Body of pancreas (tissue), 4 donors: ENCODE results near the gene EIF5A. TPM values are rescaled to one million over a fixed set of nuclear protein-coding genes. Genes with fewer than 3 reads are reported as not detected.

Source experiments
- ATAC-seq: fragments of 150-250 bp; one replicate; pipeline ENCODE4 v1.9.1; 2016
- DNase-seq, 4 donors: peaks; one replicate each; pipeline ENCODE4 v3.0.0-alpha.2; 2019
- H3K27ac ChIP-seq, 4 donors: fragments of 200-600 bp; sonication (generic); 1 replicate in 3 of 4; 2 replicates in 1 of 4; pipeline versions ENCODE4 v1.5.1 to v1.6.1; 2016 to 2019; ENCODE audit warnings: mild to moderate bottlenecking in 1 of 4, mixed read lengths in 1 of 4, moderate library complexity in 1 of 4
- H3K27me3 ChIP-seq, 2 donors: fragments of 200-600 bp; sonication (generic); one replicate each; pipeline ENCODE4 v1.6.0; 2016; ENCODE audit warnings: mild to moderate bottlenecking in 1 of 2
- H3K36me3 ChIP-seq, 2 donors: fragments of 200-600 bp; sonication (generic); replicated peaks in 1 of 2; 2 replicates each; pipeline ENCODE4 v1.5.1; 2016; ENCODE audit warnings: low read depth in 2 of 2; ENCODE audit not compliant: insufficient read depth in 1 of 2
- H3K4me1 ChIP-seq: fragments of 200-600 bp; sonication (generic); one replicate; pipeline ENCODE4 v1.6.0; 2016
- H3K4me3 ChIP-seq, 2 donors: fragments of 200-600 bp; sonication (generic); 1 replicate in 1 of 2; 2 replicates in 1 of 2; pipeline ENCODE4 v1.5.1; 2016 to 2019
- H3K9me3 ChIP-seq, 3 donors: fragments of 200-600 bp; sonication (generic); 1 replicate in 2 of 3; 2 replicates in 1 of 3; pipeline ENCODE4 v1.5.1; 2016
- POLR2A ChIP-seq, 3 donors: fragments of 450-650 bp; IDR thresholded peaks; one replicate each; pipeline ENCODE4 v1.6.1; 2016; ENCODE audit warnings: antibody characterized with exemption in 3 of 3, mild to moderate bottlenecking in 2 of 3
- WGBS, 2 donors: methylation state at CpG; one replicate each; pipeline ENCODE4 v1.1.5; 2017; 5-methylcytosine and 5-hydroxymethylcytosine counted together
- intact Hi-C: fragments of 100-400 bp; cut with DNase I; formaldehyde crosslinking; loops from one replicate; pipeline ENCODE4 v1.15.1; 2023
- total RNA-seq, 2 donors: library from RNA; depleted of rRNA; stranded (reverse); fragments of >200 nt; gene quantifications; one replicate each; pipeline ENCODE4 v1.1.0, GENCODE V29; 2016
- TF ChIP-seq, protein P1 (sequence below), 7 experiments: fragments of 450-650 bp in 4 of 7; fragments of 200-600 bp in 3 of 7; sonication (generic) in 3 of 7; IDR thresholded peaks; one replicate each; pipeline ENCODE4 v1.5.1; 2016 to 2019; ENCODE audit warnings: antibody characterized with exemption in 7 of 7

Gene EIF5A
- total RNA-seq, 2 donors from 2014 or later, result 97.0 to 134 TPM

DNA sequence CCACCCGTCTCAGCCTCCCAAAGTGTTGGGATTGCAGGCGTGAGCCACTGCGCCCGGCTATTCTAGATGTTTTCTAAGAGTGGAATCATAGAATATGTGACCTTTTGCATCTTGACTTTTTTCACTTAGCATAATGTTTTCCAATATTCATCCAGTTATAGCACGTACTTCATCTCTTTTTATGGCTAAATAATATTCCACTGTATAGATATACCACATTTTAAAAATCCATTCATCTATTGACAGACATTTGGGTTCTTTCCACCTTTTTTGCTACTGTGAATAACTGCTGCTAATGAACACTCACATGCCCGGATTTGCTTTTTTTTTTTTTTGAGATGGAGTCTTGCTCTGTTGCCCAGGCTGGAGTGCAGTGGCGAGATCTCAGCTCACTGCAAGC is 3.2 kb upstream of the EIF5A start:
- ATAC-seq (no peak), DNase-seq (no peak)

GRCh38 chr17:7307686-7308624 is 527 bp downstream of the EIF5A start:
- WGBS, 2 donors, result 0% methylated on average over 80 of the region's 104 CpGs; no CpG with 5 or more reads in 1 of the 2 donors
- peaks cover 5 to 26% of the 10 kb centered on the region in 2 donors for H3K36me3 ChIP-seq
- peak overlapping the region; percentile 70 to 82 for H3K4me3 ChIP-seq
- peak; percentile 47 to 65 (median 53) for DNase-seq
- no peaks in the 10 kb centered on the region for H3K9me3 ChIP-seq
- intact Hi-C loops, result no loop called here
- no peak for TF ChIP-seq POLR2A (IDR thresholded peaks at IDR 0.05)
- TF ChIP-seq, protein P1, sequence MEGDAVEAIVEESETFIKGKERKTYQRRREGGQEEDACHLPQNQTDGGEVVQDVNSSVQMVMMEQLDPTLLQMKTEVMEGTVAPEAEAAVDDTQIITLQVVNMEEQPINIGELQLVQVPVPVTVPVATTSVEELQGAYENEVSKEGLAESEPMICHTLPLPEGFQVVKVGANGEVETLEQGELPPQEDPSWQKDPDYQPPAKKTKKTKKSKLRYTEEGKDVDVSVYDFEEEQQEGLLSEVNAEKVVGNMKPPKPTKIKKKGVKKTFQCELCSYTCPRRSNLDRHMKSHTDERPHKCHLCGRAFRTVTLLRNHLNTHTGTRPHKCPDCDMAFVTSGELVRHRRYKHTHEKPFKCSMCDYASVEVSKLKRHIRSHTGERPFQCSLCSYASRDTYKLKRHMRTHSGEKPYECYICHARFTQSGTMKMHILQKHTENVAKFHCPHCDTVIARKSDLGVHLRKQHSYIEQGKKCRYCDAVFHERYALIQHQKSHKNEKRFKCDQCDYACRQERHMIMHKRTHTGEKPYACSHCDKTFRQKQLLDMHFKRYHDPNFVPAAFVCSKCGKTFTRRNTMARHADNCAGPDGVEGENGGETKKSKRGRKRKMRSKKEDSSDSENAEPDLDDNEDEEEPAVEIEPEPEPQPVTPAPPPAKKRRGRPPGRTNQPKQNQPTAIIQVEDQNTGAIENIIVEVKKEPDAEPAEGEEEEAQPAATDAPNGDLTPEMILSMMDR (IDR thresholded peaks at IDR 0.05), result peak in 2 of 7 experiments; percentile 3 to 18
- peaks cover 39% of the 10 kb centered on the region for H3K4me1 ChIP-seq
- H3K27me3 ChIP-seq, result no peaks in the 10 kb centered on the region
- peak; percentile 11 for ATAC-seq
- peak overlapping the region; percentile 98 to 100 (median 98) for H3K27ac ChIP-seq

More for the DNA sequence above, 3.2 kb upstream of the EIF5A start:
- no peaks in the 10 kb centered on the region for H3K9me3 ChIP-seq
- TF ChIP-seq, protein P1 (IDR thresholded peaks at IDR 0.05), result no peak
- TF ChIP-seq POLR2A (IDR thresholded peaks at IDR 0.05), result no peak
- H3K27ac ChIP-seq, result no peak overlapping the region
- H3K4me3 ChIP-seq, result no peak overlapping the region
- H3K4me1 ChIP-seq, result peaks cover 9% of the 10 kb centered on the region
- H3K36me3 ChIP-seq, result no peaks in the 10 kb centered on the region
- 89 to 90% methylated on average over 7 of the region's 7 CpGs for WGBS, 2 donors
- H3K27me3 ChIP-seq, result no peaks in the 10 kb centered on the region
- intact Hi-C loops, result no loop called here

DNA sequence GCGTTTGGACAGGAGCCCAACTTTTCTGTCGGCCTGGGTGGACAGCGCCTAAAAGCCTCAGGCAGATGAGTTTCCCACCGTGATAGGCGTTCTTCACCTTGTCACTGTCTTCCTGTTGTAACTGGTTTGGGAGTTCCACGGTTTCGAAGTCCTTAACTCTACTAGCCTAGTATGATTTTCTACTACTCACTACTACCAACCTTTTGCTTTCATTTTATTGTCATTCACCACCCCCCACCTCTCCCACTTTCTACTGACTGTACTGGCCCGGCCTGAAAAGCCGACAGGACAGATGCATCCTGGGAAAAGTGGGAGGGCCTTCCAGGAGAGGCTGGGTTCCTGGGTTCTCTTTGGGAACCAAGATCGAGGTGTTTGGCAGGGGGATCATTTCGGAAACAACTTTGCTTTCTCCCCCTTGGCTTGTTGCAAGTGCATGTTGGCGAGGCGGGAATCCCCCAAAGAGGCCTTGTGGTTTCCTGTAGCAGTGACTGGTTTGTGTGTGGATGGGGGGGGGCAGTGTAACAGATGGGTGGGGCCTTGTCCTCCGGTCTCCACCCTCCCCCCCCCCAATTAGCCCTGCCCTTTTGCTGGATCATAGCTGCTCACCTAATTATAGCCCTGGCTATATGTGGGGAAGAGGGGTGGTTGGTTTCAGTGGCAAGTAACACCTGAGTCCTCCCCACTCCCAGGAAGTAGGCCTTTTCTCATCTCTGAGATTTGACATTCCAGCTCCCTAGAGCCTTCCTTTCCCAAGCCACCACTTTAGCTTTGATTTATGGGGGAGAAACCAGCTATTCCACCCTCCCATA is 1.4 kb downstream of the EIF5A start:
- H3K27ac ChIP-seq, result peak overlapping the region; percentile 98 to 100 (median 98)
- no peaks in the 10 kb centered on the region for H3K9me3 ChIP-seq
- peaks cover 47% of the 10 kb centered on the region for H3K4me1 ChIP-seq
- H3K4me3 ChIP-seq, result peak overlapping the region; percentile 70 to 82
- intact Hi-C loops, result no loop called here
- H3K36me3 ChIP-seq, result peaks cover 5 to 31% of the 10 kb centered on the region in 2 donors
- H3K27me3 ChIP-seq, result no peaks in the 10 kb centered on the region
- ATAC-seq, result peak; percentile 28
- WGBS, 2 donors, result 0 to 1% methylated on average over 11 to 14 of the region's 14 CpGs
- DNase-seq, result peak; percentile 80 to 90 (median 86)
- peak; percentile 40 to 82 (median 79) for TF ChIP-seq POLR2A (IDR thresholded peaks at IDR 0.05)
- TF ChIP-seq, protein P1 (IDR thresholded peaks at IDR 0.05), result no peak

- 63 to 68% methylated on average over 12 of the region's 12 CpGs for WGBS, 2 donors
- DNase-seq (no peak), ATAC-seq (no peak)
- intact Hi-C loops, result no loop called here
- Histone ChIP-seq H3K27ac (peak overlapping the region in 2 of 4 donors; percentile 98 to 100), H3K36me3 (peaks cover 5 to 31% of the 10 kb centered on the region in 2 donors), H3K27me3 (no peaks in the 10 kb centered on the region), H3K4me3 (no peak overlapping the region), H3K4me1 (peaks cover 55% of the 10 kb centered on the region), H3K9me3 (no peaks in the 10 kb centered on the region)
- TF ChIP-seq, protein P1 (IDR thresholded peaks at IDR 0.05), result no peak
- TF ChIP-seq POLR2A (IDR thresholded peaks at IDR 0.05), result peak in 1 of 3 donors; percentile 9
Observed at GRCh38 chr17:7309628-7310027, 2.2 kb downstream of the EIF5A start.
